HG02759 (cell line): ENCODE data around the gene NKAIN4.
"Not testable (repeated sequence)": the region's sequence is repeated elsewhere in the genome, so short reads cannot be mapped to it uniquely, and the experiment has no call there.

Experiments used
- ATAC-seq: cut with Tn5 transposase; IDR thresholded peaks from one replicate; pipeline ENCODE4 v1.9.1; 2021; ENCODE audit warnings: mild to moderate bottlenecking, moderate library complexity; ENCODE audit not compliant: unreplicated experiment

Gene NKAIN4

GRCh38 chr20:63258781-63259180 is 4.5 kb upstream of the NKAIN4 start:
- no peak for ATAC-seq

- ATAC-seq: no peak
These were observed 3.4 kb upstream of the NKAIN4 start for GRCh38 chr20:63257629-63258028.

- no peak for ATAC-seq
These were observed 2.7 kb upstream of the NKAIN4 start for GRCh38 chr20:63256954-63257353.

- ATAC-seq: no peak
These were observed 1.9 kb upstream of the NKAIN4 start for GRCh38 chr20:63255931-63256704.

- no peak for ATAC-seq
These were observed 532 bp upstream of the NKAIN4 start for GRCh38 chr20:63254606-63255384.

- ATAC-seq: no peak
These were observed 628 bp downstream of the NKAIN4 start for GRCh38 chr20:63253438-63254231.

- ATAC-seq: no peak
These were observed 1.2 kb downstream of the NKAIN4 start for GRCh38 chr20:63253065-63253437.

- no peak for ATAC-seq
These were observed 2.0 kb downstream of the NKAIN4 start for GRCh38 chr20:63252284-63252711.

- ATAC-seq: not testable (repeated sequence)
These were observed 2.9 kb downstream of the NKAIN4 start for GRCh38 chr20:63251350-63251749.

- ATAC-seq: no peak
These were observed 4.4 kb downstream of the NKAIN4 start for GRCh38 chr20:63249891-63250290.

- no peak for ATAC-seq
These were observed 5.2 kb downstream of the NKAIN4 start for GRCh38 chr20:63248835-63249591.

- no peak for ATAC-seq
These were observed 6.5 kb downstream of the NKAIN4 start for GRCh38 chr20:63247671-63248228.

- no peak for ATAC-seq
These were observed 7.6 kb downstream of the NKAIN4 start for GRCh38 chr20:63246490-63247288.

- ATAC-seq: no peak
These were observed 9.8 kb downstream of the NKAIN4 start for GRCh38 chr20:63244468-63244867.

GRCh38 chr20:63243604-63244247 is 10.5 kb downstream of the NKAIN4 start:
- no peak for ATAC-seq

- no peak for ATAC-seq
These were observed 11.5 kb downstream of the NKAIN4 start for GRCh38 chr20:63242736-63243135.

GRCh38 chr20:63241272-63241671 is 13.0 kb downstream of the NKAIN4 start:
- no peak for ATAC-seq

GRCh38 chr20:63240004-63240403 is 14.3 kb downstream of the NKAIN4 start:
- ATAC-seq: no peak

GRCh38 chr20:63239431-63239830 is 14.8 kb downstream of the NKAIN4 start:
- ATAC-seq: no peak
